ENCODE results near the gene VGLL4.
"Not testable (repeated sequence)": the region's sequence is repeated elsewhere in the genome, so short reads cannot be mapped to it uniquely, and the experiment has no call there.

The VGLL4 gene

DNA sequence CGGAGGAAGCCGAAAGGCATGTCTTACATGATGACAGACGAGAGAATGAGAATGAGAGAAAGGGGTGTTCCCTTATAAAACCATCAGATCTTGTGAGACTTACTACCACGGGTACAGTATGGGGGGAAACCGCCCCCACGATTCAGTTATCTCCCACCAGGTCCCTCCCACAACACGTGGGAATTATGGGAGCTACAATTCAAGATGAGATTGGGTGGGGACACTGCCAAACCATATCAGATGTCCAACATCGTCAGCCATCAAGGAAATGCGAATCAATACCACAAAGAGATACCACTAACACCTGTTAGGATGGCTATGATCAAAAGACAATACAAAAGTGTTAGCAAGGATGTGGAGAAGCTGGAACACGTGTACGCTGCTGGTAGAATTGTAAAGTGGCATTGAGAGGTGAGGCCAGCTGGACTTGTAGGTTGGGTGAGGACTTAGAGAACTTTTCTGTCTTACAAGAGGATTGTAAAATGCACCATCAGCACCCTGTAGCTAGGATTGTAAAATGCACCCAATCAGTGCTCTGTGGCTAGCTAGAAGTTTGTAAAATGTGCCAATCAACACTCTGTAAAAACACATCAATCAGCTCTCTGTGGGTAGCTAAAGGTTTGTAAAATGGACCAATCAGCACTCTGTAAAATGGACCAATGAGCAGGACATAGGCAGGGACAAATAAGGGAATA is 37.5 kb downstream of the VGLL4 start:
- DNase-seq (ENCODE audit: low spot score): no peak

DNA sequence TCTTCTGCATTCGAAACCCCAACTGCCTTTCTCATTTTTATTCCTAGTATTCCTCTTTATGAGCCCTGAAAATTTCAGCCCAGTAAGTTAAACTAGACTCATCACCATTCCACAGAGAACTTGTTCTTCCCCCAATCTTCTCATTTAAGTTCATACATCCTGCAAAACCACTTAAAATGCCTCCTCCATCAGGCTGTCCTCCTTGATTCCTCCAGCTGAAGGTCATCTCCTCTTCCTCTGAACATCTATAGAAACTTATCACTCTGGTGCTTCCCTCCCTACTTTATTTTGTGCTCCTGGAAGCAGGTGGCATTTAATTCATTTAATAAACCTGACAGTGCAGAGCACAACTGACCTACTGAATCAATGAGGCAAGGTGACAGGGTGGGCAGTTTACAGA is 38.3 kb downstream of the VGLL4 start:
- no peak for DNase-seq (ENCODE audit: low spot score)

DNA sequence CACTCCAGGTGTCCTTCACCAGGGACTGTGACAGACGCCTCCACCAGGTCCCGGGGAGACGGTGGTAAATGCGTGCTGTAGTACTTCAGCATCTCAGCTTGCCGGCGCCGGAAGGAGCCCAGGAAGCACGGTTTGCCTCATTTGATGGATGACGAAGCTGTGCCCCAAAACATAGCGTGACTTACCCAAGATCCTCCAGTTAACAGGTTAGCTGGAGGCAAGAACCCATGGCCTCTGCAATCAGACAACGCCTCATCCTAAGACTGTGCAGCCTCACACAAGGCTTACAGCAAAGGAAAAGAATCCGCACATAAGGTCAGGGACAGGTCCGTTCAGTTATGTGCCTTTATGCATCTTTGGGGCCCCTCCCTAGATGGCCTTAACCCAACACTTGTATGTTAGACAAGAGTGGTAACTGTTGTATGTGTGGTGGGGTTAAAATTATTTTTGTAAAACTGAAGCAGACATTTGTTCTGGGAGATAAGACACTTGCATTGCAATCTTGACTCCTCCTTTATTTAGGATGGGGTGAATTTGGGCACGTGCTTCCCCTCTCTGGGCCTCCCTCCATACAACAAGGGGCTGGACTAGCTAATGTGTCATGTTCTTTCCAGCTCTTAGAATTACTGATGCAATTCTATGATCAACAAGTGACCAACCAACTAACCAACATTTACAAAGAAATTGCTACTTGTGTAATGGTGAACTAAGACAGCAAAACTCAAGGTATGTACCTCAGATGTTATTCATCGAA is 39.4 kb downstream of the VGLL4 start:
- no peak for DNase-seq (ENCODE audit: low spot score)

GRCh38 chr3:11603628-11604027 is 40.1 kb downstream of the VGLL4 start:
- no peak for DNase-seq (ENCODE audit: low spot score)

DNA sequence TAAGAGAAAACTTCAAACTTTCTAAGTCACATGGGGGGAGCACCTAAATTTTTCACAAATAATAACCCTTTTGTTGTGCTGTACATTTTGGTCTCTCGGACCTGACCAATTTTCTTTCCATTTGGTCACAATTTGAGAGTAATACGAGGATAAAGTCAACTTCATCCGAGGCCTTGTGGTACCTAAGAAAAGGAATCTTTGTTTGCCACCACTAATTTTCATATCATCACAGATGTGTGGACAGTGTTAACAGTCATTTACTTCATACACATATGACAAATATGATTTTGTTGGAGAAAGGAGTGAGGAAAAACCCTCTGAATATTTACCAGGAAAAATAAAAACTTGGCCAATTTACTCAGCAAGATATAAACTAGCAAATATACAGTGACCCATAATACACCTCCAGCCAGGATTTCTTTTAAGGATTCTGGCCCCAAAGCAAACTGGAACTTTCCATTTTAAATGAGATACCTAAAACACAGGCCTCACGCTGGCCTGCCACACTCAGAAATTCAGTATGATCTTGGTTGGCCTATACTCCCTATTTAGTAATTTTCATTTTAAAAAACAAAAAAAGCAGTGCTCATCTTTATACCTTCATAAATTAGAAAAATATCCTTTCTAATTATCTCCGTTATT is 40.7 kb downstream of the VGLL4 start:
- no peak for DNase-seq (ENCODE audit: low spot score)

- no peak for DNase-seq (ENCODE audit: low spot score)
Observed at GRCh38 chr3:11602239-11602840, 41.4 kb downstream of the VGLL4 start.

DNA sequence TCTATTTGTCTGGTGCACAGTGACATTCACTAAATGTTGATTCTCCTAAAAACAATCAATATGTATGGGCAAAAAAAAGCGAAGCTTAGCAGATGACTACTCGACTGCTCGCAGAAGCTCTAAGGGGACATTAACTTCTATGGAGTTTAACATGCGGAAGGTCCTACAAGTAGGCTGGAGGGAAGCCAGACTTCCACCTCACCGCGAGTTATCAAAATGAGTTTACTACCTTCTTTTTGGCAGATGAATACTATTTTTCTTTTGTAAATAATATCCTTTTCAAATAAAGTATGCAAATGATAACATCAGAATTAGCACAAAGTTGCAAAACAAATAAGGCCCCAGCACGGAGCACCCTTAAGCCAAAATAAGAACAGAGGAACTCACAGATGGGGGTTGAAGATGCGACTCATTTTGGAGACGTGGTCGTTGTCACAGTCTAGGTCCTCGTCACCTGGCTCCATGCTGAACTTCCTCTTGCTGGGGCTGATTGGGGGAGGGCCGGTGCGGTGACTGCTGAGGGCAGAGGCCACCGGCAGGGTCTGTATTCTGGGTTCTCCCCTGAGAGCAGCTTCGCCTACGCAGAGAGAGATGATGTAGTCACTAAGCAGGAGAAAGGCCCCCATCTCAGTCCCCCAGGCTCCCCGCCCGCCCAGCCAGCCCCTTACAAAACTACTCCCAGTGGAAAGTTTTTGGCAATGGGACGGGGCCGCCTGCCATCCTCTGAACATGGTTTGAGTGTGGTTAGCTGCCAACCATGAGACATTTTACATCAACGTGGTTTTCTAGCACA is 42.1 kb downstream of the VGLL4 start:
- DNase-seq (ENCODE audit: low spot score): peak; percentile 72

GRCh38 chr3:11600501-11601282 is 43.0 kb downstream of the VGLL4 start:
- no peak for DNase-seq (ENCODE audit: low spot score)

DNA sequence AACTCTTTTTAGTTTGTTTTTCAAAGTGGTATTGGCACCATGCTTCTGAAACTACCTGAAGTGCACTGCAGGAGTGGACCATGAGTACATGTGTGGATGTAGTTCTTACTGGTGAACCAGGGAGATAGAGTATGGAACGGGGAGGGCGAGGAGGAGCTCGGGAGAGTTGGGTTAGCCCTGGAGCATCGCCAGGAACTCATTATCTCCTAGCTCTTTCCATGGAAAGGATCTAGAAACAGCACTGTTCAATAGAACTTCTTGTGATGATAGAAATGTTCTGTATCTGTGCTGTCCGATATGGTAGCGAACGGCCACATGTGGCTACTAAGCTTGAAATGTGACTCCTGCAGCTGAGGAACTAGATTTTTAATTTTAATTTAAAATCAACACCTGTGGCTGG is 47.3 kb downstream of the VGLL4 start:
- DNase-seq (ENCODE audit: low spot score): no peak

- DNase-seq (ENCODE audit: low spot score): not testable (repeated sequence)
Observed at GRCh38 chr3:11595024-11595423, 48.7 kb downstream of the VGLL4 start.

GRCh38 chr3:11593318-11594034 is 50.2 kb downstream of the VGLL4 start:
- no peak for DNase-seq (ENCODE audit: low spot score)

DNA sequence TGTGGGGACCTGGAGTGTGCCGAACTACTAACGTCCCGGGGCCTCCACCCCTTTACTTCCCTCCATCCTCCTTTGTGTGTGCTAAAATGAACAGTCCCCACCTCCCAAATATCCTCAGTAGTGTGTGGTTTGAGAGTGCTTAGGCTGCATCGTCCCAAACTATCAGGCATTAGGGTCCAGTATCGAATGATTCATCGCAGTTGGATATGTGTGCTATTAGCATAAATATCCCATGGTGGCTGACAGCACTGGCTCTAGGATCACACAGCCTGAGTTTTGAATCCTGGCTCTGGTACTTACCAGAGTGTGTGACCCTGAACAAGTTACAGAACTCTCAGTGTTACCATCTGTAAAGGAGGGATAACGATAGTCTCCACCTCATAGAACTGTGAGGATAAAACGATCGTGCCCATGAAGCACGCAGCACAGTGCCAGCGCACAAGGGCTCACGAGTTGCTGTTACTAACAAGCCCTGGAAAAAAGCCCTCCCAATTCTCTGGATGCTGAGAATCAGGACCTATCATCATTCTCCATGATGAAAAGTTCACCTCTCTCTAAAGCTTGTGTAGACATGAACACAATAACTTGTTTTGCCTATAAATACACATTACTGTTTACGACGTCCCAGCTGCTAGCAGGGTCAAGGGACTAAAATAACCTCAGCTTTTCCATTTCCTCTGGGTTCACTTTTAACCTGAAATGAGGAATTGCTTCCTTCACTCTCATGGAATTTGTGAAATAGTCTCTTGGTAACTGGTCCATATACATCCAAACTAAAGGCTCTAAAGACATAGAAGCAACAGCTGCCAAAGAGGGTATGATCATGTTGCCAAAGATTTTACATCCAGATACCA is 51.0 kb downstream of the VGLL4 start:
- DNase-seq (ENCODE audit: low spot score): peak; percentile 72

DNA sequence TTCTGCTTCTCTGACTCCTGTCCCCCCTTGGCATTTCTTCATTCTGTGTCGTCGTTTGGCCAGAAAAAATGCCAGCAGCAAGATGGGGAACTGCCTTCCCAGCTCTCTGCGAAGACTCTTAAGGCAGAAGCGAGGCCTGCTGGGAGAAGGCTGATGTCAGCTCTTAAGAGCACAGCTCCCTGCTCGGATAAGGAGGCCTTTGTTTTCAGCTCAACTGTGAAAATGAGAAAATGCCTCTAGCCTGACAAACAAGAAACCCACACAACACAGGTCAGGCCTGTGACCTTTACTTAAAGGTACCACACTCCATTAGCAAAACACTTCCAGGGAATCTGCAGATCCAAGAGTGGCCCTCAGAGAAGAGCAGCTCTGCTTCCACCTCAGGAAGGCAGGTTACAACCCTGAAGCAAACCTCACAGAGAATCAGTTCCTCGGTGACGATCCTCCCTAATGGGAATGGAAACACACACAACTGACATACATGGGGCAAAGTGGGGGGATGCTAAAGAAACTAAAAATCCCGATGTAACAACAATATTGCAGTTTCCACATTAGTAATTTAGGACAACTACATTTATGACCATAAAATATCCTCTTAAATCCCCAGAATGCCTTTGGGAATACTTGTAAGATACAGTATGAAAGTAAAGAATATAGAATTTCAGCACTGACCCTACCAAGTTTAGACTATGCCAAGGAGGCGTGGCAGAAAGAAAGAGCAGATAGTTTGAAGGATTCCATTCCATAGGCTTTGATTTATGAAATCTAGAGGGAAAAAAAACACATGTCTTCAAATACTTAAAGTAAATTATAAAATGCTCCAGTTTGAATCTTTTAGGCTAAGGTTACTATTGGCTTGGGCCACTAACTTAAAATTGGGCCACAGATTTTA is 52.1 kb downstream of the VGLL4 start:
- peak; percentile 95 for DNase-seq (ENCODE audit: low spot score)

DNA sequence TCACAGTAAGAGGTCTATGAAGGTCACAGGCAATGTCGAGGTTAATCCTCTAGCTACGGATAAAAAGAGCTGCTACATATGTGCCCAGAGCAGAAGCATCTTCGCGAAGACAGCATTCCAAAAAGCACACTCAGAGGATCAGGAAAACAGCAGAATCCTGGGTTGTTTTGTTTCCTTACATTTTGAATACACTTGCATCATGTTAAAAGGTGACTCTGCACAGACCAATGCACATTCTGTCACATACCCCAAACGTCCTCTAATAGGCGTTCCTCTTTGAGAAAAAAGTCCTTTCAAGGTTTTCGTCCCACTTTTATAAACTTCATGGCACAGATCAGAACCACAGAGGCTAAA is 52.7 kb downstream of the VGLL4 start:
- no peak for DNase-seq (ENCODE audit: low spot score)

GRCh38 chr3:11589706-11590105 is 54.0 kb downstream of the VGLL4 start:
- no peak for DNase-seq (ENCODE audit: low spot score)

GRCh38 chr3:11588755-11589154 is 55.0 kb downstream of the VGLL4 start:
- DNase-seq (ENCODE audit: low spot score): no peak

DNA sequence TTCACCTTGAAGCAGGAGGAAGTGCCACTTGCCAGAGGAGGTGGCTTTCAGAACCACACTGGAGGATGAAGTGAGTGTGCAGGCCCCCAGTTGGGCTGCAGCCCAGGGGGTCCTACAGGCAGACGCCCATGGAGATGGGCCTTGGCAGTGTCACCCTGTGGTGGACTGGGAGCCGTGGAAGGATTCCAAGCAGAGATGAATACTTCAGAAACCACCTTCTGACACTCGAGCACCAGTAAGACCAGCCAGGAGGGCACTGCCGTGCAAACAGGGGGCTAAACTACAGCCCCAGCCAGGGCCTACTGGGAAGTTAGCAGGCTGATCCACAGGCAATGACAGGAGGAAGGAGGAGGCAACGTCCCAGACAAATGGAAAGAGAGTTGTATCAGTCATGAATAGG is 55.4 kb downstream of the VGLL4 start:
- DNase-seq (ENCODE audit: low spot score): no peak

DNA sequence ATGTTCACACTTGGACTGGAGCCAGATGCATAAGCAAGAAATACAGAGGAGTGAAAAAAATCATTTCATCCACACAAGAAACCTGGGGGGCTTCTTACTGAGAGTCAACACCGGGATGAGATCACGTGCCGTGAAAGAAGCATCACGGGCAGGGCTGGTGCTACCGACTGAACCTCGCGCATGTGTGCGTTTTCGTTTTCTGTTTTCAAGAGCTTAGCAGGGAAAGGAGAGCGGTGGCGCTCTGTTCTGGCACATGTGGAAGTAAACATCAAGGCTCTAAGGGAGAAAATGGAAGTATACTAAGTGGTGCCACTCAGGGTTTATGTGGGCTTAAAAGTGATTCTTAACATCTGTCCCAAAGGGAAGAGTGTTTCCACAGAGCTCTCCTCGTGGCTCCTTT is 55.9 kb downstream of the VGLL4 start:
- no peak for DNase-seq (ENCODE audit: low spot score)

GRCh38 chr3:11584570-11584969 is 59.1 kb downstream of the VGLL4 start:
- no peak for DNase-seq (ENCODE audit: low spot score)
